IPS DF 4.7 (cell line): ENCODE results near the gene SMIM31.

Experiments used
- DNase-seq: peaks from one replicate; pipeline ENCODE4 v3.0.0-alpha.2; 2013; ENCODE audit warnings: low spot score; ENCODE audit errors: extremely low read depth

SMIM31 gene

GRCh38 chr4:164783976-164784375 lies 30.0 kb downstream of the SMIM31 start:
- no peak for DNase-seq

GRCh38 chr4:164789047-164789446 lies 35.1 kb downstream of the SMIM31 start:
- DNase-seq, result no peak

GRCh38 chr4:164790249-164790648 lies 36.3 kb downstream of the SMIM31 start:
- no peak for DNase-seq

- peak; percentile 81 for DNase-seq
Observed at GRCh38 chr4:164799410-164799809, 45.5 kb downstream of the SMIM31 start.

GRCh38 chr4:164800786-164801185 lies 46.9 kb downstream of the SMIM31 start:
- no peak for DNase-seq

GRCh38 chr4:164802301-164802901 lies 48.5 kb downstream of the SMIM31 start:
- DNase-seq, result no peak

GRCh38 chr4:164803702-164804101 lies 49.8 kb downstream of the SMIM31 start:
- no peak for DNase-seq

- no peak for DNase-seq
Observed at GRCh38 chr4:164807611-164808010, 53.7 kb downstream of the SMIM31 start.

- DNase-seq, result no peak
Observed at GRCh38 chr4:164813554-164813953, 59.6 kb downstream of the SMIM31 start.

- DNase-seq, result no peak
Observed at GRCh38 chr4:164815711-164816110, 61.8 kb downstream of the SMIM31 start.

- DNase-seq, result no peak
Observed at GRCh38 chr4:164819366-164819765, 65.4 kb downstream of the SMIM31 start.

GRCh38 chr4:164821711-164822110 lies 67.8 kb downstream of the SMIM31 start:
- DNase-seq, result no peak

GRCh38 chr4:164824581-164824980 lies 70.7 kb downstream of the SMIM31 start:
- no peak for DNase-seq

GRCh38 chr4:164828955-164829354 lies 75.0 kb downstream of the SMIM31 start:
- no peak for DNase-seq

GRCh38 chr4:164846566-164846965 lies 92.6 kb downstream of the SMIM31 start:
- no peak for DNase-seq

GRCh38 chr4:164847016-164847415 lies 93.1 kb downstream of the SMIM31 start:
- no peak for DNase-seq

GRCh38 chr4:164847967-164848649 lies 94.2 kb downstream of the SMIM31 start:
- DNase-seq, result no peak
